K562 (cell line): ENCODE measurements around the gene FGR.

Experiments used
- ASH1L ChIP-seq: fragments of 450-650 bp; IDR thresholded peaks from 2 replicates; pipeline ENCODE4 v1.6.1; 2018; ENCODE audit warnings: borderline replicate concordance, mild to moderate bottlenecking, low read depth; ENCODE audit not compliant: partially characterized antibody
- EP300 ChIP-seq: IDR thresholded peaks from 2 replicates; pipeline ENCODE4 v1.6.1; 2012; ENCODE audit warnings: low read length, improper control_type of control experiment
- HDAC2 ChIP-seq: fragments of 450-650 bp; IDR thresholded peaks from 2 replicates; pipeline ENCODE4 v1.6.1; 2016; ENCODE audit warnings: mild to moderate bottlenecking
- NFYB ChIP-seq: IDR thresholded peaks from 2 replicates; pipeline ENCODE4 v1.6.1; 2011; ENCODE audit warnings: mild to moderate bottlenecking, moderate library complexity; ENCODE audit not compliant: insufficient read length; ENCODE audit errors: extremely low read depth
- NRF1 ChIP-seq, 2 experiments: fragments of 450-650 bp; IDR thresholded peaks in 1 of 2; conservative IDR thresholded peaks in 1 of 2; 2 replicates each; pipeline ENCODE4 v1.6.1; 2014; ENCODE audit warnings: mild to moderate bottlenecking in 2 of 2
- ZNF280B ChIP-seq: fragments of 250-450 bp; sonication (Bioruptor Pico); IDR thresholded peaks from 2 replicates; pipeline ENCODE4 v1.5.1; 2021; ENCODE audit warnings: mild to moderate bottlenecking
- TF ChIP-seq, protein P1 (sequence below), 3 experiments: IDR thresholded peaks in 2 of 3; conservative IDR thresholded peaks in 1 of 3; 2 replicates each; pipeline ENCODE4 v1.5.1; 2011 to 2012; ENCODE audit warnings: low read length in 3 of 3, mild to moderate bottlenecking in 3 of 3, control low read depth in 2 of 3, improper control_type of control experiment in 1 of 3, inconsistent platforms in 1 of 3, low read depth in 1 of 3, mixed read lengths in 1 of 3, moderate library complexity in 1 of 3; ENCODE audit not compliant: insufficient read depth in 2 of 3
- TF ChIP-seq, protein P2 (sequence below): fragments of 450-650 bp; formaldehyde crosslinking; conservative IDR thresholded peaks from 2 replicates; pipeline ENCODE4 v1.4.0; 2022; ENCODE audit warnings: mild to moderate bottlenecking, missing genetic modification characterization

DNA sequence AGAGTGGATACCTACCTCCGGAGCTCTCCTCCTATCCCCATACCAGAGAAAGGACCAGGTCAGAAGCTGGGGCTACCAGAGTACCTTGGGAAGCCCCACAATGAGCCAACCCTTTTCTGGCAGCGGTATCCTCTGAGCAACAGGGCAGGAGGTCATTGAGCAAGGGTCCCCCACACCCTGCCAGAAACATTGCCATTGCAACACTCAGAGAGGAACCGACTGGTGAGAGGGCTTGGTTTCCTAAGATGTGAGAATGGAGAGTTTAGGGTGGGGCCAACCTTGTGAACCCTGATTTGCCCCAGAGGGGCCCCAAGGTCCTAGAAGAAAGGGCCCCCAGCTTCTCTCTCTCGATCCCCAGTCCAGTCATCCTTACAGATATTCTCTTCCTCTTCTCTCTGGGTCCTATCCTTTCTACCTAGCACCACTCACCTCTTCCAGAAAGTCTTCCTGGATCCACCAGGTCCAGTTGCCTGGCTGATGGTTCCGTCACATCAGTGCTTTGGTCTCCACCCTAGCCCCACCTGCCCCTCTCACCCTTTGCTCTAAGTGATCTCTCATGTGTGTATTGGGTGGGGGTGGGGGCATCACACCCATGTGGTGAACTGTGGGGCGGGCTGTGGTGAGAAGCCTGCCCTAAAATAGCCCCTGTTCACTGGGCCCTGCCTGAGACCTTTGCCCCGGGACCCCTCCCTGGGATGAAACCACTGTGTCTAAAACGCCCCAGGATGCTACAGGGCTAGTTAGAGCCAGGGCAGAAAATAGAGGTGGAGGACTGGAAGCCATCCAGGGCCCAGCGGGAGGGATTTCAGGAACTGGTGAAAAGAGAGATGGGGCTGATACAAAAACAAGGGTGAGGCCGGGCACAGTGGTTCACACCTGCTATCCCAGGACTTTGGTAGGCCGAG is 8.7 kb downstream of the FGR start:
- TF ChIP-seq NFYB (no peak), NRF1 (conservative IDR thresholded peaks at IDR 0.05 in 1 of 2, IDR thresholded peaks at IDR 0.05 in 1 of 2) (no peak), ASH1L (no peak), EP300 (no peak), ZNF280B (CRISPR knock-in tag) (no peak), HDAC2 (no peak)
- TF ChIP-seq, protein P1, sequence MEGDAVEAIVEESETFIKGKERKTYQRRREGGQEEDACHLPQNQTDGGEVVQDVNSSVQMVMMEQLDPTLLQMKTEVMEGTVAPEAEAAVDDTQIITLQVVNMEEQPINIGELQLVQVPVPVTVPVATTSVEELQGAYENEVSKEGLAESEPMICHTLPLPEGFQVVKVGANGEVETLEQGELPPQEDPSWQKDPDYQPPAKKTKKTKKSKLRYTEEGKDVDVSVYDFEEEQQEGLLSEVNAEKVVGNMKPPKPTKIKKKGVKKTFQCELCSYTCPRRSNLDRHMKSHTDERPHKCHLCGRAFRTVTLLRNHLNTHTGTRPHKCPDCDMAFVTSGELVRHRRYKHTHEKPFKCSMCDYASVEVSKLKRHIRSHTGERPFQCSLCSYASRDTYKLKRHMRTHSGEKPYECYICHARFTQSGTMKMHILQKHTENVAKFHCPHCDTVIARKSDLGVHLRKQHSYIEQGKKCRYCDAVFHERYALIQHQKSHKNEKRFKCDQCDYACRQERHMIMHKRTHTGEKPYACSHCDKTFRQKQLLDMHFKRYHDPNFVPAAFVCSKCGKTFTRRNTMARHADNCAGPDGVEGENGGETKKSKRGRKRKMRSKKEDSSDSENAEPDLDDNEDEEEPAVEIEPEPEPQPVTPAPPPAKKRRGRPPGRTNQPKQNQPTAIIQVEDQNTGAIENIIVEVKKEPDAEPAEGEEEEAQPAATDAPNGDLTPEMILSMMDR (IDR thresholded peaks at IDR 0.05 in 2 of 3, conservative IDR thresholded peaks at IDR 0.05 in 1 of 3; ENCODE audit: insufficient read depth in 2 of 3, low read depth in 1 of 3, low read length in 3 of 3), result no peak
- TF ChIP-seq, protein P2, sequence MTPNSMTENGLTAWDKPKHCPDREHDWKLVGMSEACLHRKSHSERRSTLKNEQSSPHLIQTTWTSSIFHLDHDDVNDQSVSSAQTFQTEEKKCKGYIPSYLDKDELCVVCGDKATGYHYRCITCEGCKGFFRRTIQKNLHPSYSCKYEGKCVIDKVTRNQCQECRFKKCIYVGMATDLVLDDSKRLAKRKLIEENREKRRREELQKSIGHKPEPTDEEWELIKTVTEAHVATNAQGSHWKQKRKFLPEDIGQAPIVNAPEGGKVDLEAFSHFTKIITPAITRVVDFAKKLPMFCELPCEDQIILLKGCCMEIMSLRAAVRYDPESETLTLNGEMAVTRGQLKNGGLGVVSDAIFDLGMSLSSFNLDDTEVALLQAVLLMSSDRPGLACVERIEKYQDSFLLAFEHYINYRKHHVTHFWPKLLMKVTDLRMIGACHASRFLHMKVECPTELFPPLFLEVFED (CRISPR knock-in tag), result no peak
